Lung (tissue), 12 donors: ENCODE data around the gene STPG3. TPM values are rescaled to one million over a fixed set of nuclear protein-coding genes. Genes with fewer than 3 reads are reported as not detected.
A peak's percentile ranks its signal among the peaks of the same experiment; 100 is the strongest.
"Not testable (repeated sequence)": the region's sequence is repeated elsewhere in the genome, so short reads cannot be mapped to it uniquely, and the experiment has no call there.

Source experiments
- ATAC-seq: fragments of 200-7000 bp; cut with Tn5 transposase; one replicate; pipeline ENCODE4 v1.9.1; 2020; ENCODE audit warnings: moderate number of reproducible peaks; ENCODE audit not compliant: insufficient read depth, low FRiP score
- DNase-seq, 3 donors: peaks; one replicate each; pipeline ENCODE4 v3.0.0-alpha.2; 2013 to 2017
- H3K27ac ChIP-seq, 2 donors: one replicate each; pipeline ENCODE4 v1.5.1; 2013; ENCODE audit warnings: mild to moderate bottlenecking in 2 of 2, moderate library complexity in 2 of 2, control low read depth in 1 of 2, inconsistent platforms in 1 of 2, low read depth in 1 of 2, low read length in 1 of 2
- H3K27me3 ChIP-seq, 3 donors: one replicate each; pipeline ENCODE4 v1.5.1; 2013; ENCODE audit warnings: low read length in 2 of 3; ENCODE audit not compliant: control insufficient read depth in 3 of 3, insufficient read depth in 3 of 3
- H3K36me3 ChIP-seq, 4 donors: one replicate each; pipeline ENCODE4 v1.5.1; 2013; ENCODE audit warnings: low read length in 4 of 4, mild to moderate bottlenecking in 1 of 4, moderate library complexity in 1 of 4; ENCODE audit not compliant: control insufficient read depth in 4 of 4, insufficient read depth in 4 of 4
- H3K4me1 ChIP-seq, 5 donors: one replicate each; pipeline ENCODE4 v1.5.1; 2013; ENCODE audit warnings: low read length in 5 of 5, mild to moderate bottlenecking in 2 of 5, moderate library complexity in 1 of 5; ENCODE audit not compliant: control insufficient read depth in 5 of 5, insufficient read depth in 5 of 5
- H3K4me3 ChIP-seq: one replicate; pipeline ENCODE4 v1.5.1; 2013; ENCODE audit warnings: mild to moderate bottlenecking, control low read depth, moderate library complexity
- H3K9ac ChIP-seq, 2 donors: one replicate each; pipeline ENCODE4 v1.5.1; 2013; ENCODE audit warnings: low read length in 2 of 2, control low read depth in 1 of 2; ENCODE audit not compliant: insufficient read depth in 1 of 2
- H3K9me3 ChIP-seq, 4 donors: one replicate each; pipeline ENCODE4 v1.5.1; 2013; ENCODE audit warnings: low read length in 3 of 4, mild to moderate bottlenecking in 1 of 4, moderate library complexity in 1 of 4; ENCODE audit not compliant: control insufficient read depth in 4 of 4, insufficient read depth in 3 of 4
- WGBS, 2 donors: extraction: QIAGEN DNeasy Blood & Tissue Kit; methylation state at CpG; one replicate each; pipeline ENCODE4 v1.1.7; 2013; 5-methylcytosine and 5-hydroxymethylcytosine counted together
- polyA plus RNA-seq, 2 donors: library from polyadenylated mRNA; stranded (reverse); fragments of 200-250 nt; gene quantifications; one replicate each; pipeline ENCODE4 v1.2.1, GENCODE V29; 2013
- total RNA-seq, 2 donors: library from RNA; depleted of rRNA in 1 of 2; stranded (reverse); fragments of >200 nt in 1 of 2; gene quantifications; one replicate each; pipeline ENCODE4 v1.2.1, GENCODE V29; 2014 to 2021
- TF ChIP-seq, protein P1 (sequence below): IDR thresholded peaks from 2 replicates; pipeline ENCODE4 v1.5.1; 2012; ENCODE audit warnings: mild to moderate bottlenecking; ENCODE audit errors: control extremely low read depth, extremely low read depth
- donor health status: control.
- donor health status: control.
- donor health status: Bipolar disorder and iron deficiency.
- donor health status: healthy.
- donor health status: DM: yes; HTN: yes; CAD: no.

The STPG3 gene
- total and polyA plus RNA-seq, 4 donors: 0.18 TPM; not detected in 3

DNA sequence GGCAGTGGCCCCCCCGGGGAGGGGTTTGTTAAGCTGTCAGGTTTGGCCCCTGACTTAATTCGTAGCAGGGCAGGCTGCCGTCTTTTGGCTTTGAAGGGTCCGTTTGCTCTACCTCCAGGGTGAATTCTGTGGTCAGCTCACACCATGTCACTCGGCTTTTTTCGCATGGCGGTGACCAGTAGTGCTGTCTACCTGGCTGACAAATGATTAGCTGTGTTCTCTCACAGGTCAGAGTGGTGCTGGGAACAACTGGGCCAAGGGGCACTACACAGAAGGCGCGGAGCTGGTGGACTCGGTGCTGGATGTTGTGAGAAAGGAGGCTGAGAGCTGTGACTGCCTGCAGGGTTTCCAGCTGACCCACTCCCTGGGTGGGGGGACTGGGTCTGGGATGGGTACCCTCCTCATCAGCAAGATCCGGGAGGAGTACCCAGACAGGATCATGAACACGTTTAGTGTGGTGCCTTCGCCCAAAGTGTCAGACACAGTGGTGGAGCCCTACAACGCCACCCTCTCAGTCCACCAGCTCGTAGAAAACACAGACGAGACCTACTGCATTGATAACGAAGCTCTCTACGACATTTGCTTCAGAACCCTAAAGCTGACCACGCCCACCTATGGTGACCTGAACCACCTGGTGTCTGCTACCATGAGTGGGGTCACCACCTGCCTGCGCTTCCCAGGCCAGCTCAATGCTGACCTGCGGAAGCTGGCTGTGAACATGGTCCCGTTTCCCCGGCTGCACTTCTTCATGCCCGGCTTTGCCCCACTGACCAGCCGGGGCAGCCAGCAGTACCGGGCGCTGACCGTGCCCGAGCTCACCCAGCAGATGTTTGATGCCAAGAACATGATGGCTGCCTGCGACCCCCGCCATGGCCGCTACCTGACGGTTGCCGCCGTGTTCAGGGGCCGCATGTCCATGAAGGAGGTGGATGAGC is 8.6 kb upstream of the STPG3 start:
- Histone ChIP-seq H3K4me1 (peaks cover 0 to 18% (median 5%) of the 10 kb centered on the region in 5 donors), H3K9ac (peak overlapping the region in 1 of 2 donors; percentile 49), H3K36me3 (peaks cover 0 to 20% (median 12%) of the 10 kb centered on the region in 4 donors), H3K4me3 (peak overlapping the region; percentile 84), H3K27ac (peak overlapping the region; percentile 78 to 90), H3K27me3 (no peaks in the 10 kb centered on the region), H3K9me3 (no peaks in the 10 kb centered on the region)
- WGBS, 2 donors: 79 to 86% methylated on average over 36 of the region's 36 CpGs
- DNase-seq: no peak
- ATAC-seq: no peak
- TF ChIP-seq, protein P1, sequence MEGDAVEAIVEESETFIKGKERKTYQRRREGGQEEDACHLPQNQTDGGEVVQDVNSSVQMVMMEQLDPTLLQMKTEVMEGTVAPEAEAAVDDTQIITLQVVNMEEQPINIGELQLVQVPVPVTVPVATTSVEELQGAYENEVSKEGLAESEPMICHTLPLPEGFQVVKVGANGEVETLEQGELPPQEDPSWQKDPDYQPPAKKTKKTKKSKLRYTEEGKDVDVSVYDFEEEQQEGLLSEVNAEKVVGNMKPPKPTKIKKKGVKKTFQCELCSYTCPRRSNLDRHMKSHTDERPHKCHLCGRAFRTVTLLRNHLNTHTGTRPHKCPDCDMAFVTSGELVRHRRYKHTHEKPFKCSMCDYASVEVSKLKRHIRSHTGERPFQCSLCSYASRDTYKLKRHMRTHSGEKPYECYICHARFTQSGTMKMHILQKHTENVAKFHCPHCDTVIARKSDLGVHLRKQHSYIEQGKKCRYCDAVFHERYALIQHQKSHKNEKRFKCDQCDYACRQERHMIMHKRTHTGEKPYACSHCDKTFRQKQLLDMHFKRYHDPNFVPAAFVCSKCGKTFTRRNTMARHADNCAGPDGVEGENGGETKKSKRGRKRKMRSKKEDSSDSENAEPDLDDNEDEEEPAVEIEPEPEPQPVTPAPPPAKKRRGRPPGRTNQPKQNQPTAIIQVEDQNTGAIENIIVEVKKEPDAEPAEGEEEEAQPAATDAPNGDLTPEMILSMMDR: no peak

DNA sequence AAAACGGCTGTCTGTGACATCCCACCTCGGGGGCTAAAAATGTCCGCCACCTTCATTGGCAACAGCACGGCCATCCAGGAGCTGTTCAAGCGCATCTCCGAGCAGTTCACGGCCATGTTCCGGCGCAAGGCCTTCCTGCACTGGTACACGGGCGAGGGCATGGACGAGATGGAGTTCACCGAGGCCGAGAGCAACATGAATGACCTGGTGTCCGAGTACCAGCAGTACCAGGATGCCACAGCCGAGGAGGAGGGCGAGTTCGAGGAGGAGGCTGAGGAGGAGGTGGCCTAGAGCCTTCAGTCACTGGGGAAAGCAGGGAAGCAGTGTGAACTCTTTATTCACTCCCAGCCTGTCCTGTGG is 7.8 kb upstream of the STPG3 start:
- not testable (repeated sequence) for H3K4me3 ChIP-seq, H3K27ac ChIP-seq, H3K9ac ChIP-seq, H3K9me3 ChIP-seq, DNase-seq, ATAC-seq, H3K27me3 ChIP-seq
- Histone ChIP-seq H3K4me1 (peaks cover 0 to 23% (median 8%) of the 10 kb centered on the region in 5 donors), H3K36me3 (peaks cover 0 to 20% (median 12%) of the 10 kb centered on the region in 4 donors)
- 90 to 97% methylated on average over 18 of the region's 18 CpGs for WGBS, 2 donors

DNA sequence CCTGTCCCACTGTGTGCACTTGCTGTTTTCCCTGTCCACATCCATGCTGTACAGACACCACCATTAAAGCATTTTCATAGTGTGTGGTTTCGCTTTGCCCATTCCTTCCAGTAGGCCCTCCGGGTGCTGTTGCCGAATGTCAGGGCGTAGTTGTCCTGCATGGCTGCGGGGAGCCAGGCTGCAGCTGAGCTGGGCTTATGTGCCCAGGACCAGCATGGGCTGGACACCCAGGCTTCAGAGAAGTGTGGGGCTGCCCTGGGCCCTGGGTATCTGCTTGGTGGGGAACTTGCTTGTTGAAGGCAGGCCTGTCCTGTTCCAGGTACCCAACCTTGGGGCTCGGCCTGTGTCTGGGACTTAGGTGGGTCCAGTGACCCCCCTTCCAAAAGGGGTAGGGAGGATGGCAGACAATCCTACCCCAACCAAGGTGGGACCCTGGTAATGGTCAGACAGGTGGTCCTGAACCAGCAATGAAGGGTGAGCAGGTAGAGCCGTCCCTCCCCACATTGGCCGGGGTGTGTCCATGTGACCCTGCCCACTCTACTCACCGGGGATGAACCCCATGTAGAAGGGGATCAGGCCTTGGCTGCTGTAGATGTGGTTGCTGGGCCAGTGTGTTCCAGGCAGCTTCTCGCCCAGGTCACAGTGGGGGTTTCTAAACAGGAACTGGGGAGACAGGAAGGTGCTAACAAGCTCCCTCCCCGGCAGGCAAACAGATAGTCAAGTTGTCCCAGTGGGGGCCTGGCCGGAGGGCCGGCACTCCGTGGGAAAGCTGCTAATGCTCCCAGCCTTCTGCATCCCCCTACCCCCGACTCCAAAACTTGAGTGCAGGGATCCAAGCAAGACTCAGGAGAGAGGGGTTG is 7.2 kb upstream of the STPG3 start:
- peaks cover 0 to 20% (median 12%) of the 10 kb centered on the region in 4 donors for H3K36me3 ChIP-seq
- 71 to 78% methylated on average over 15 of the region's 15 CpGs for WGBS, 2 donors
- peaks cover 0 to 23% (median 8%) of the 10 kb centered on the region in 5 donors for H3K4me1 ChIP-seq
- H3K27me3 ChIP-seq: no peaks in the 10 kb centered on the region
- H3K27ac ChIP-seq: no peak overlapping the region
- peak overlapping the region; percentile 0 for H3K4me3 ChIP-seq
- DNase-seq: no peak
- H3K9ac ChIP-seq: no peak overlapping the region
- ATAC-seq: no peak
- TF ChIP-seq, protein P1: no peak
- no peaks in the 10 kb centered on the region for H3K9me3 ChIP-seq
